Neural cell (in vitro differentiated cells): ENCODE results near the gene TRPC4AP. TPM values are rescaled to one million over a fixed set of nuclear protein-coding genes. Genes with fewer than 3 reads are reported as not detected.

ENCODE experiments used
- H2AFZ ChIP-seq: fragments of 200-600, 300-800 bp; sonication (generic), shearing (Covaris generic); 2 replicates; pipeline ENCODE4 v1.6.0; 2014; ENCODE audit warnings: low read depth, mild to moderate bottlenecking, antibody characterized with exemption, low read length, moderate library complexity
- H3F3A ChIP-seq: fragments of 200-600 bp; shearing (Covaris generic); 2 replicates; pipeline ENCODE4 v1.6.1; 2016; ENCODE audit warnings: mild to moderate bottlenecking, moderate library complexity, mixed read lengths, antibody characterized with exemption, low read length; ENCODE audit not compliant: insufficient read depth, poor library complexity, severe bottlenecking
- H3K27ac ChIP-seq: fragments of 200-600, 300-800 bp; sonication (generic), shearing (Covaris generic); 2 replicates; pipeline ENCODE4 v1.5.1; 2014; ENCODE audit warnings: mild to moderate bottlenecking, low read length, moderate library complexity
- H3K27me3 ChIP-seq: fragments of 300-800, 200-600 bp; sonication (generic), shearing (Covaris generic); 2 replicates; pipeline ENCODE4 v1.6.0; 2014; ENCODE audit warnings: mild to moderate bottlenecking, low read depth, low read length, moderate library complexity; ENCODE audit not compliant: insufficient read depth
- H3K36me3 ChIP-seq: fragments of 300-800, 200-600 bp; sonication (generic), shearing (Covaris generic); 2 replicates; pipeline ENCODE4 v1.5.1; 2014; ENCODE audit warnings: mild to moderate bottlenecking, antibody characterized with exemption, low read length, moderate library complexity; ENCODE audit not compliant: insufficient read depth
- H3K4me2 ChIP-seq: fragments of 300-800, 200-600 bp; sonication (generic), shearing (Covaris generic); 2 replicates; pipeline ENCODE4 v1.6.0; 2014; ENCODE audit warnings: mild to moderate bottlenecking, low read length
- H3K4me3 ChIP-seq: fragments of 300-800, 200-600 bp; sonication (generic), shearing (Covaris generic); 2 replicates; pipeline ENCODE4 v1.5.1; 2014; ENCODE audit warnings: mild to moderate bottlenecking, low read length, moderate library complexity
- H3K79me2 ChIP-seq: fragments of 200-600 bp; shearing (Covaris generic); replicated peaks from 2 replicates; pipeline ENCODE4 v1.6.0; 2014; ENCODE audit warnings: mild to moderate bottlenecking, low read length, moderate library complexity; ENCODE audit not compliant: insufficient read depth
- H3K9ac ChIP-seq: fragments of 300-800, 200-600 bp; sonication (generic), shearing (Covaris generic); 2 replicates; pipeline ENCODE4 v1.6.1; 2016; ENCODE audit warnings: mild to moderate bottlenecking, low read length, mixed read lengths
- H3K9me2 ChIP-seq: fragments of 200-600 bp; shearing (Covaris generic); 2 replicates; pipeline ENCODE4 v1.6.1; 2016; ENCODE audit warnings: mild to moderate bottlenecking, low read length, mixed read lengths; ENCODE audit not compliant: insufficient read depth
- H3K9me3 ChIP-seq: fragments of 200-600, 300-800 bp; sonication (generic), shearing (Covaris generic); 2 replicates; pipeline ENCODE4 v1.6.1; 2016; ENCODE audit warnings: mild to moderate bottlenecking, mixed run types, low read length, moderate library complexity, mixed read lengths
- H4K20me1 ChIP-seq: fragments of 200-600 bp; shearing (Covaris generic); 2 replicates; pipeline ENCODE4 v1.6.1; 2016; ENCODE audit warnings: mild to moderate bottlenecking, mixed run types; ENCODE audit not compliant: insufficient read depth
- EP300 ChIP-seq: fragments of 450-650 bp; conservative IDR thresholded peaks from 2 replicates; pipeline ENCODE4 v1.6.1; 2014; ENCODE audit warnings: antibody characterized with exemption, mild to moderate bottlenecking, moderate library complexity; ENCODE audit not compliant: poor library complexity, severe bottlenecking
- EZH2 ChIP-seq: fragments of 200-600, 300-800 bp; shearing (Covaris generic), sonication (generic); IDR thresholded peaks from 2 replicates; pipeline ENCODE4 v1.6.1; 2014; ENCODE audit warnings: antibody characterized with exemption, low read length, borderline replicate concordance, mild to moderate bottlenecking; ENCODE audit not compliant: insufficient read depth, poor library complexity, severe bottlenecking
- MXI1 ChIP-seq: fragments of 450-650 bp; conservative IDR thresholded peaks from 2 replicates; pipeline ENCODE4 v1.6.1; 2014; ENCODE audit warnings: antibody characterized with exemption, mild to moderate bottlenecking; ENCODE audit not compliant: poor library complexity, severe bottlenecking
- POLR2AphosphoS5 ChIP-seq: IDR thresholded peaks from 2 replicates; pipeline ENCODE4 v1.6.1; 2012
- RAD21 ChIP-seq: fragments of 450-650 bp; conservative IDR thresholded peaks from 2 replicates; pipeline ENCODE4 v1.6.1; 2014; ENCODE audit warnings: antibody characterized with exemption, mild to moderate bottlenecking, moderate library complexity
- SMC3 ChIP-seq: fragments of 450-650 bp; conservative IDR thresholded peaks from 2 replicates; pipeline ENCODE4 v1.6.1; 2014; ENCODE audit warnings: antibody characterized with exemption, mild to moderate bottlenecking, moderate library complexity; ENCODE audit not compliant: poor library complexity
- TAF1 ChIP-seq: IDR thresholded peaks from 2 replicates; pipeline ENCODE4 v1.6.1; 2012; ENCODE audit warnings: low read depth
- polyA plus RNA-seq: library from polyadenylated mRNA; depleted of rRNA; stranded (reverse); fragments of >200 nt; gene quantifications from 2 replicates; pipeline ENCODE4 v1.2.3, GENCODE V29; 2014
- TF ChIP-seq, protein P1 (sequence below): IDR thresholded peaks from 2 replicates; pipeline ENCODE4 v1.6.1; 2012; ENCODE audit warnings: borderline replicate concordance
- TF ChIP-seq, protein P2 (sequence below): fragments of 450-650 bp; IDR thresholded peaks from 2 replicates; pipeline ENCODE4 v1.5.1; 2014; ENCODE audit warnings: antibody characterized with exemption, mild to moderate bottlenecking, moderate library complexity; ENCODE audit not compliant: poor library complexity, severe bottlenecking

Gene TRPC4AP
- polyA plus RNA-seq, 1 donor from 2014 or later: 85.9 TPM

DNA sequence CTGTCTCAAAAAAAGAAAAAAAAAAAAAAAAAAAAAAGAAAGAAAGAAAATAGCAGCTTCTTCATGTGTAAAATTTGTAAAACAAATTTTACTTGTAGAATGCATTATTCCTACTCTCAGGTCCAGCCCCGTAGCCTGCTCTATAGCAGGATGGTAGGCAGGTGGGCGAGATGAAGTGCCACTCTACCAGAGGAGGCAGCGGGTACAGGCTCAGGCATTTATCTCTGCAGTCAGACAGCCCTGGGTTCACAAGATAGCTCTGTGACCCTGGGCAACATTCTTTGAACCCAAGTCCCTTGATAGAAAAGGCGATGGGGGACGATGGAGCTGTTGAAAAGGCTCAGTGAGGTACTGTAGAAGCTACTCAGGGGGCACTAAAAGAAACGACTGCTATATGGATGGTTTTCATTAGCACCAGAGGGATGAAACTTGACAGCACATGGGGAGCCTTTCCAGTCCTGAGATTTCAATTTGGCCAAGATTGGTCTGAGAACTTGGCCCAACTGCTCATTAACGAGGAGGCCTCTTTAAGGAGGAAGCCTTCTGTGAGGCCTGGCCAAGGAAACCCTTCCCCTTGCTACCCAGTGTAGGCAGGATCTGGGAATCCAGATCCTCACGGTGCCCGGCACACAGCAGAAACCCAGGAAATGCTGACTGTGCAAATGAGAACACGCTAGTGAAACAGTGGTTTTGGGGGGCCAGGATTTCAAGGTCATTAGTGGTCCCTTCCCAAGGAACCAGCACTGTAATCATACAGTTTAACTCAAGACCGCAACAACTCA lies 73.8 kb downstream of the TRPC4AP start:
- H3K9ac ChIP-seq: no peak overlapping the region
- H3K79me2 ChIP-seq: no peaks in the 10 kb centered on the region
- H4K20me1 ChIP-seq: no peaks in the 10 kb centered on the region
- TF ChIP-seq SMC3 (no peak), RAD21 (no peak), MXI1 (no peak), EP300 (no peak), TAF1 (no peak), EZH2 (no peak), POLR2AphosphoS5 (no peak)
- TF ChIP-seq, protein P1, sequence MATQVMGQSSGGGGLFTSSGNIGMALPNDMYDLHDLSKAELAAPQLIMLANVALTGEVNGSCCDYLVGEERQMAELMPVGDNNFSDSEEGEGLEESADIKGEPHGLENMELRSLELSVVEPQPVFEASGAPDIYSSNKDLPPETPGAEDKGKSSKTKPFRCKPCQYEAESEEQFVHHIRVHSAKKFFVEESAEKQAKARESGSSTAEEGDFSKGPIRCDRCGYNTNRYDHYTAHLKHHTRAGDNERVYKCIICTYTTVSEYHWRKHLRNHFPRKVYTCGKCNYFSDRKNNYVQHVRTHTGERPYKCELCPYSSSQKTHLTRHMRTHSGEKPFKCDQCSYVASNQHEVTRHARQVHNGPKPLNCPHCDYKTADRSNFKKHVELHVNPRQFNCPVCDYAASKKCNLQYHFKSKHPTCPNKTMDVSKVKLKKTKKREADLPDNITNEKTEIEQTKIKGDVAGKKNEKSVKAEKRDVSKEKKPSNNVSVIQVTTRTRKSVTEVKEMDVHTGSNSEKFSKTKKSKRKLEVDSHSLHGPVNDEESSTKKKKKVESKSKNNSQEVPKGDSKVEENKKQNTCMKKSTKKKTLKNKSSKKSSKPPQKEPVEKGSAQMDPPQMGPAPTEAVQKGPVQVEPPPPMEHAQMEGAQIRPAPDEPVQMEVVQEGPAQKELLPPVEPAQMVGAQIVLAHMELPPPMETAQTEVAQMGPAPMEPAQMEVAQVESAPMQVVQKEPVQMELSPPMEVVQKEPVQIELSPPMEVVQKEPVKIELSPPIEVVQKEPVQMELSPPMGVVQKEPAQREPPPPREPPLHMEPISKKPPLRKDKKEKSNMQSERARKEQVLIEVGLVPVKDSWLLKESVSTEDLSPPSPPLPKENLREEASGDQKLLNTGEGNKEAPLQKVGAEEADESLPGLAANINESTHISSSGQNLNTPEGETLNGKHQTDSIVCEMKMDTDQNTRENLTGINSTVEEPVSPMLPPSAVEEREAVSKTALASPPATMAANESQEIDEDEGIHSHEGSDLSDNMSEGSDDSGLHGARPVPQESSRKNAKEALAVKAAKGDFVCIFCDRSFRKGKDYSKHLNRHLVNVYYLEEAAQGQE: no peak
- TF ChIP-seq, protein P2, sequence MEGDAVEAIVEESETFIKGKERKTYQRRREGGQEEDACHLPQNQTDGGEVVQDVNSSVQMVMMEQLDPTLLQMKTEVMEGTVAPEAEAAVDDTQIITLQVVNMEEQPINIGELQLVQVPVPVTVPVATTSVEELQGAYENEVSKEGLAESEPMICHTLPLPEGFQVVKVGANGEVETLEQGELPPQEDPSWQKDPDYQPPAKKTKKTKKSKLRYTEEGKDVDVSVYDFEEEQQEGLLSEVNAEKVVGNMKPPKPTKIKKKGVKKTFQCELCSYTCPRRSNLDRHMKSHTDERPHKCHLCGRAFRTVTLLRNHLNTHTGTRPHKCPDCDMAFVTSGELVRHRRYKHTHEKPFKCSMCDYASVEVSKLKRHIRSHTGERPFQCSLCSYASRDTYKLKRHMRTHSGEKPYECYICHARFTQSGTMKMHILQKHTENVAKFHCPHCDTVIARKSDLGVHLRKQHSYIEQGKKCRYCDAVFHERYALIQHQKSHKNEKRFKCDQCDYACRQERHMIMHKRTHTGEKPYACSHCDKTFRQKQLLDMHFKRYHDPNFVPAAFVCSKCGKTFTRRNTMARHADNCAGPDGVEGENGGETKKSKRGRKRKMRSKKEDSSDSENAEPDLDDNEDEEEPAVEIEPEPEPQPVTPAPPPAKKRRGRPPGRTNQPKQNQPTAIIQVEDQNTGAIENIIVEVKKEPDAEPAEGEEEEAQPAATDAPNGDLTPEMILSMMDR: no peak
- no peaks in the 10 kb centered on the region for H3K27me3 ChIP-seq
- H3K4me3 ChIP-seq: no peak overlapping the region
- H3K9me3 ChIP-seq: no peaks in the 10 kb centered on the region
- no peak overlapping the region for H3K4me2 ChIP-seq
- peaks cover 3% of the 10 kb centered on the region for H3K36me3 ChIP-seq
- H3K27ac ChIP-seq: no peak overlapping the region
- no peak overlapping the region for H2AFZ ChIP-seq
- H3K9me2 ChIP-seq: no peaks in the 10 kb centered on the region
- no peaks in the 10 kb centered on the region for H3F3A ChIP-seq

DNA sequence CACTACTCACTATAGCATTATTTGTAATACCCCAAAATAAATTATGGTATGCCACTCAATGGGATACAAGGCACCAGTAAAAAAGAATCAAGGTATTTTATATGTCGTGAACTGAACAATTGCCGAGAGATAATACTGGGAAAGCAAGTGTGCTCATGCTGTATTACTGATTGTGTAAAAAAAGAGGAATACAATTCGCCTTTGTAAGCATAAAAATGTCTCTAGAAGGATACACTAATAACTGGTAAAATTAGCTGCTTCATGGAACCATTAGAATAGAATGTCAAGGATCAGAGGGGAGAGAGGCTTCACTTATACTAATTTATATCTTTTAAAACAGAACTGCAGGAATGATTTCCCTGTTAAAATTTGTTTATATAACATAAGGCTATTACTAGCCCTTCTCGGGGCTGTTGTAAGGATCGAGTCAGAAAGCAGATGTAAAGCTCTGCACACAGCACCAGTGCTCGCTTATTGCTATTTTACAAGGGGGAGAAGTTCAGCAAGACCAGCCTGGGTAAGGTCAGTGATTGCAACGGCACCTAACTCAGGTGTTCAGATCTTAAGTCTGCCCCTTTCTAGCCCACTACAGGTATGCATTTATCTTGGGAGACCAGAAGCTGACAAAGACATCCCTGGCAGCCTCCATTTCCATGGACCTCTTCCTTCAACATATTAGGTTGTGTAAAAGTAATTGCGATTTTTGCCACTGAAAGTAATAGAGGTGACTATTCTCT lies 75.3 kb downstream of the TRPC4AP start:
- Histone ChIP-seq H4K20me1 (no peaks in the 10 kb centered on the region), H3K4me2 (no peak overlapping the region), H3K9me2 (no peaks in the 10 kb centered on the region), H3K27me3 (no peaks in the 10 kb centered on the region), H3K27ac (no peak overlapping the region), H3K9me3 (no peaks in the 10 kb centered on the region), H3K4me3 (no peak overlapping the region), H3F3A (no peaks in the 10 kb centered on the region), H2AFZ (no peak overlapping the region), H3K79me2 (no peaks in the 10 kb centered on the region), H3K36me3 (peaks cover 3% of the 10 kb centered on the region), H3K9ac (no peak overlapping the region)
- TF ChIP-seq TAF1: no peak
- TF ChIP-seq EP300: no peak
- TF ChIP-seq, protein P2: no peak
- no peak for TF ChIP-seq EZH2
- no peak for TF ChIP-seq SMC3
- TF ChIP-seq, protein P1: no peak
- TF ChIP-seq POLR2AphosphoS5: no peak
- TF ChIP-seq RAD21: no peak
- no peak for TF ChIP-seq MXI1
